GM19193 (cell line): ENCODE data around the gene PCSK1.

Experiments used
- POLR2A ChIP-seq: IDR thresholded peaks from 4 replicates; pipeline ENCODE4 v1.6.1; 2011; ENCODE audit not compliant: insufficient read depth, insufficient read length; ENCODE audit errors: extremely low read depth

Gene PCSK1

GRCh38 chr5:96433066-96433447 is at the start of gene PCSK1:
Gene PCSK1 (minus strand): TSS chr5:96433248. CDS start chr5:96433042, 206 bp downstream.
- TF ChIP-seq POLR2A, result no peak

- TF ChIP-seq POLR2A, result no peak
Observed at GRCh38 chr5:96481867-96482266, 48.8 kb upstream of the PCSK1 start.

GRCh38 chr5:96481009-96481786 is 48.1 kb upstream of the PCSK1 start:
- no peak for TF ChIP-seq POLR2A

GRCh38 chr5:96478983-96479382 is 45.9 kb upstream of the PCSK1 start:
- no peak for TF ChIP-seq POLR2A

- TF ChIP-seq POLR2A, result no peak
Observed at GRCh38 chr5:96476654-96477053, 43.6 kb upstream of the PCSK1 start.

- no peak for TF ChIP-seq POLR2A
Observed at GRCh38 chr5:96474073-96474472, 41.0 kb upstream of the PCSK1 start.

- TF ChIP-seq POLR2A, result no peak
Observed at GRCh38 chr5:96473155-96473554, 40.1 kb upstream of the PCSK1 start.

- no peak for TF ChIP-seq POLR2A
Observed at GRCh38 chr5:96470785-96471184, 37.7 kb upstream of the PCSK1 start.

- TF ChIP-seq POLR2A, result no peak
Observed at GRCh38 chr5:96468956-96469355, 35.9 kb upstream of the PCSK1 start.

GRCh38 chr5:96463091-96463490 is 30.0 kb upstream of the PCSK1 start:
- TF ChIP-seq POLR2A, result no peak

GRCh38 chr5:96459313-96460121 is 26.5 kb upstream of the PCSK1 start:
- TF ChIP-seq POLR2A, result no peak

- no peak for TF ChIP-seq POLR2A
Observed at GRCh38 chr5:96458176-96458575, 25.1 kb upstream of the PCSK1 start.

GRCh38 chr5:96455789-96456188 is 22.7 kb upstream of the PCSK1 start:
- no peak for TF ChIP-seq POLR2A

- no peak for TF ChIP-seq POLR2A
Observed at GRCh38 chr5:96453394-96453793, 20.3 kb upstream of the PCSK1 start.

- no peak for TF ChIP-seq POLR2A
Observed at GRCh38 chr5:96447949-96448348, 14.9 kb upstream of the PCSK1 start.

GRCh38 chr5:96440185-96440538 is 7.1 kb upstream of the PCSK1 start:
- TF ChIP-seq POLR2A, result no peak

GRCh38 chr5:96439477-96440184 is 6.6 kb upstream of the PCSK1 start:
- TF ChIP-seq POLR2A, result no peak
